Thyroid gland (tissue), 4 donors: ENCODE results near the gene ZKSCAN5. TPM values are rescaled to one million over a fixed set of nuclear protein-coding genes. Genes with fewer than 3 reads are reported as not detected.

ENCODE experiments used
- DNase-seq, 2 donors: peaks; one replicate each; pipeline ENCODE4 v3.0.0-alpha.2; 2019
- H3K27ac ChIP-seq, 3 donors: fragments of 200-600 bp; sonication (generic); 1 replicate in 2 of 3; 2 replicates in 1 of 3; pipeline ENCODE4 v1.5.1; 2016 to 2019; ENCODE audit warnings: mild to moderate bottlenecking in 1 of 3, moderate library complexity in 1 of 3
- H3K27me3 ChIP-seq: fragments of 200-600 bp; sonication (generic); one replicate; pipeline ENCODE4 v1.5.1; 2019
- H3K36me3 ChIP-seq, 2 donors: fragments of 200-600 bp; sonication (generic); one replicate each; pipeline ENCODE4 v1.5.1; 2016 to 2019
- H3K4me1 ChIP-seq, 2 donors: fragments of 200-600 bp; sonication (generic); one replicate each; pipeline ENCODE4 v1.5.1; 2017 to 2019
- H3K4me3 ChIP-seq, 3 donors: fragments of 200-600 bp; sonication (generic); replicated peaks in 1 of 3; 1 replicate in 2 of 3; 2 replicates in 1 of 3; pipeline ENCODE4 v1.5.1; 2016; ENCODE audit warnings: mild to moderate bottlenecking in 1 of 3
- H3K9me3 ChIP-seq: fragments of 200-600 bp; sonication (generic); one replicate; pipeline ENCODE4 v1.5.1; 2017
- POLR2A ChIP-seq, 2 donors: fragments of 450-650 bp; IDR thresholded peaks; one replicate each; pipeline ENCODE4 v1.6.1; 2017; ENCODE audit warnings: antibody characterized with exemption in 2 of 2, mild to moderate bottlenecking in 2 of 2, moderate library complexity in 1 of 2
- WGBS, 2 donors: methylation state at CpG; one replicate each; pipeline ENCODE4 v1.1.5; 2017; 5-methylcytosine and 5-hydroxymethylcytosine counted together
- intact Hi-C: fragments of 100-400 bp; cut with DNase I; formaldehyde crosslinking; loops from one replicate; pipeline ENCODE4 v1.15.1; 2023
- total RNA-seq, 4 donors: library from RNA; depleted of rRNA; stranded (reverse); fragments of >200 nt; gene quantifications; one replicate each; pipeline ENCODE4 v1.2.3, GENCODE V29; 2016
- TF ChIP-seq, protein P1 (sequence below), 6 experiments: fragments of 200-600 bp in 3 of 6; fragments of 450-650 bp in 3 of 6; sonication (generic) in 3 of 6; IDR thresholded peaks; one replicate each; pipeline ENCODE4 v1.5.1; 2016 to 2019; ENCODE audit warnings: antibody characterized with exemption in 6 of 6, mild to moderate bottlenecking in 2 of 6, inconsistent platforms in 1 of 6, moderate library complexity in 1 of 6

Gene ZKSCAN5
- total RNA-seq, 4 donors from 2014 or later, result 8.7 to 14.1 (median 9.7) TPM

GRCh38 chr7:99514050-99514449 is 9.6 kb downstream of the ZKSCAN5 start:
- 96 to 100% methylated on average over 1 of the region's 1 CpG for WGBS, 2 donors
- Histone ChIP-seq H3K27me3 (no peaks in the 10 kb centered on the region), H3K9me3 (no peaks in the 10 kb centered on the region), H3K4me3 (no peak overlapping the region), H3K27ac (no peak overlapping the region), H3K36me3 (peaks cover 7 to 18% of the 10 kb centered on the region in 2 donors), H3K4me1 (no peaks in the 10 kb centered on the region)
- intact Hi-C loops, result no loop called here
- no peak for DNase-seq
- TF ChIP-seq, protein P1, sequence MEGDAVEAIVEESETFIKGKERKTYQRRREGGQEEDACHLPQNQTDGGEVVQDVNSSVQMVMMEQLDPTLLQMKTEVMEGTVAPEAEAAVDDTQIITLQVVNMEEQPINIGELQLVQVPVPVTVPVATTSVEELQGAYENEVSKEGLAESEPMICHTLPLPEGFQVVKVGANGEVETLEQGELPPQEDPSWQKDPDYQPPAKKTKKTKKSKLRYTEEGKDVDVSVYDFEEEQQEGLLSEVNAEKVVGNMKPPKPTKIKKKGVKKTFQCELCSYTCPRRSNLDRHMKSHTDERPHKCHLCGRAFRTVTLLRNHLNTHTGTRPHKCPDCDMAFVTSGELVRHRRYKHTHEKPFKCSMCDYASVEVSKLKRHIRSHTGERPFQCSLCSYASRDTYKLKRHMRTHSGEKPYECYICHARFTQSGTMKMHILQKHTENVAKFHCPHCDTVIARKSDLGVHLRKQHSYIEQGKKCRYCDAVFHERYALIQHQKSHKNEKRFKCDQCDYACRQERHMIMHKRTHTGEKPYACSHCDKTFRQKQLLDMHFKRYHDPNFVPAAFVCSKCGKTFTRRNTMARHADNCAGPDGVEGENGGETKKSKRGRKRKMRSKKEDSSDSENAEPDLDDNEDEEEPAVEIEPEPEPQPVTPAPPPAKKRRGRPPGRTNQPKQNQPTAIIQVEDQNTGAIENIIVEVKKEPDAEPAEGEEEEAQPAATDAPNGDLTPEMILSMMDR (IDR thresholded peaks at IDR 0.05), result no peak
- TF ChIP-seq POLR2A (IDR thresholded peaks at IDR 0.05), result no peak

- Histone ChIP-seq H3K36me3 (peaks cover 13 to 21% of the 10 kb centered on the region in 2 donors), H3K4me3 (no peak overlapping the region), H3K27me3 (no peaks in the 10 kb centered on the region), H3K4me1 (no peaks in the 10 kb centered on the region), H3K9me3 (no peaks in the 10 kb centered on the region), H3K27ac (no peak overlapping the region)
- DNase-seq, result no peak
- 95 to 98% methylated on average over 3 of the region's 3 CpGs for WGBS, 2 donors
- intact Hi-C loops, result no loop called here
- TF ChIP-seq, protein P1 (IDR thresholded peaks at IDR 0.05), result no peak
- TF ChIP-seq POLR2A (IDR thresholded peaks at IDR 0.05), result no peak
Observed at GRCh38 chr7:99521399-99521798, 16.9 kb downstream of the ZKSCAN5 start.

GRCh38 chr7:99525713-99526440 is 21.4 kb downstream of the ZKSCAN5 start:
- Histone ChIP-seq H3K4me1 (no peaks in the 10 kb centered on the region), H3K27me3 (no peaks in the 10 kb centered on the region)
- no peak for DNase-seq

DNA sequence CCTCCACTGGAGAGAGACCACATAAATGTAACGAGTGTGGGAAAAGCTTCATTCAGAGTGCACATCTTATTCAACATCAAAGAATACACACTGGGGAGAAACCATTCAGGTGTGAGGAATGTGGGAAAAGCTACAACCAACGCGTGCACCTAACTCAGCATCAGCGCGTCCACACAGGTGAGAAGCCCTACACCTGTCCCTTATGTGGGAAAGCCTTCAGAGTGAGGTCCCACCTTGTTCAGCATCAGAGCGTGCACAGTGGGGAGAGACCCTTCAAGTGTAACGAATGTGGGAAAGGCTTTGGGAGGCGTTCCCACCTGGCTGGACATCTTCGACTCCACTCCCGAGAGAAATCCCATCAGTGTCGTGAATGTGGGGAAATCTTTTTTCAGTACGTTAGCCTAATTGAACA is 26.9 kb downstream of the ZKSCAN5 start:
- TF ChIP-seq, protein P1 (IDR thresholded peaks at IDR 0.05), result no peak
- TF ChIP-seq POLR2A (IDR thresholded peaks at IDR 0.05), result no peak
- 96 to 98% methylated on average over 12 of the region's 12 CpGs for WGBS, 2 donors
- intact Hi-C loops, result no loop called here
- H3K27me3 ChIP-seq, result no peaks in the 10 kb centered on the region
- H3K9me3 ChIP-seq, result no peaks in the 10 kb centered on the region
- H3K36me3 ChIP-seq, result peaks cover 30 to 34% of the 10 kb centered on the region in 2 donors
- H3K4me1 ChIP-seq, result no peaks in the 10 kb centered on the region
- DNase-seq, result no peak
- H3K4me3 ChIP-seq, result no peak overlapping the region
- H3K27ac ChIP-seq, result no peak overlapping the region

More at GRCh38 chr7:99525713-99526440, 21.4 kb downstream of the ZKSCAN5 start:
- Histone ChIP-seq H3K4me3 (no peak overlapping the region), H3K9me3 (no peaks in the 10 kb centered on the region), H3K36me3 (peaks cover 21 to 23% of the 10 kb centered on the region in 2 donors), H3K27ac (no peak overlapping the region)
- TF ChIP-seq, protein P1 (IDR thresholded peaks at IDR 0.05), result no peak
- TF ChIP-seq POLR2A (IDR thresholded peaks at IDR 0.05), result no peak
- WGBS, 2 donors, result 95 to 96% methylated on average over 21 of the region's 21 CpGs
- intact Hi-C loops, result no loop called here

- H3K4me3 ChIP-seq, result no peak overlapping the region
- peaks cover 15 to 18% of the 10 kb centered on the region in 2 donors for H3K36me3 ChIP-seq
- DNase-seq, result no peak
- no peaks in the 10 kb centered on the region for H3K27me3 ChIP-seq
- H3K4me1 ChIP-seq, result no peaks in the 10 kb centered on the region
- H3K27ac ChIP-seq, result no peak overlapping the region
- TF ChIP-seq, protein P1 (IDR thresholded peaks at IDR 0.05), result no peak
- no peak for TF ChIP-seq POLR2A (IDR thresholded peaks at IDR 0.05)
- intact Hi-C loops, result no loop called here
- 94 to 97% methylated on average over 2 of the region's 2 CpGs for WGBS, 2 donors
- H3K9me3 ChIP-seq, result no peaks in the 10 kb centered on the region
Observed at GRCh38 chr7:99535667-99536066, 31.2 kb downstream of the ZKSCAN5 start.
